NCI-H1417 (cell line): Measurements from ENCODE around the gene CHRNA7.
"Not testable (repeated sequence)": the region's sequence is repeated elsewhere in the genome, so short reads cannot be mapped to it uniquely, and the experiment has no call there.

Source experiments
- DNase-seq, 3 experiments: peaks; one replicate each; lab custom pipeline; 2025; lab: John Stamatoyannopoulos, UW

CHRNA7 gene

DNA sequence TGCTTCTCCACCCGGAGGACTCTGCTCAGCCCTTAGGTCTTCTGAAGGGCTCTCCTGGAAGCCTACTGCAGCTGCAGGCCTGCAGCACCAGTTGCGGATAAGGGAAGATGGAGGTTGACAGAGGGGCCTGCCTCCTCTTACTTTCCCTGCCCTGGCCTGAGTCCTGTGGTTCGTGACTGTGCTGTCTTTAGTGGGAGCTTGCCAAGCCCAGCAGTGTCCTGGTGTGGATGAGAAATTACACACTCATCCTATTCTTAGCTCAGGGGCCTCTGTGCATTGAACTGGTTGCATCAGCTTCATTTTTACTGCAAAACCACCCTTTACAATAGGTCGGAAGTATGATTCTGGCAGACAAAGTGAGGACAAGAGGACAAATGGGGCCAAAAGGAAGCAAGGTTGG is 163.5 kb downstream of the CHRNA7 start:
- DNase-seq: not testable (repeated sequence)

DNA sequence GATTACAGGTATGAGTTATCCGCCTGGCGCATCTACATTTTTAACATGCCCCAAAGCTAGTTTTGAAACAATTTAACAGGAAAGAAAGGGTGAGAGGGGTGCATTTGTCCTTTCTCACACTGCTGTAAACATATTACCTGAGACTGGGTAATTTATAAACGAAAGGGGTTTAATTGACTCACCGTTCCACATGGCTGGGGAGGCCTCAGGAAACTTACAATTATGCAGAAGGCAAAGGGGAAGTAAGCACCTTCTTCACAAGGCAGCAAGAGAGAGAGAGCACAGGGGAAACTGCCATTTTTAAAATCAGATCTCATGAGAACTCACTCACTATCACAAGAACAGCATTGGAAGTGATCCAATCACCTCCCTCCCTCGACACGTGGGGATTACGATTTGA is 165.9 kb downstream of the CHRNA7 start:
- not testable (repeated sequence) for DNase-seq

DNA sequence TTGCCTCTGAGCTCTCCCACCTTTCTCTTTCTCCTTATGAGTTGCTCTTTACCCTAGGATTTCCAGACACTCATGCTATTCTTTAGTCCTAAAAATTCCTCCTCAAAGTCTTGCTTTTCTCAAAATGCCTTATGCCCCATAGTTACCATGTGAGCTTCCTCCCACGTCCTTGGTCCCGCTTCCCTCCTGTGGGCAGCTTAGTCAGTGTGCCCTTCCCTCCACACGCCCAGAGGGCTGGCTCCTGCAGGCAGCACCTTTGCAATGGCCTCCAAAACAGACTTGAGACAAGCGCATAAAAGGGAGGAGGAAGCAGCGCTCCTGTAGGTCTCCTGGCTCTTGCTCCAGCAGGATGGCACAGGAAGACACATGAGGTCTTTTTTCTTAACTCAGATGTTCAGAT is 168.6 kb downstream of the CHRNA7 start:
- DNase-seq: not testable (repeated sequence)

DNA sequence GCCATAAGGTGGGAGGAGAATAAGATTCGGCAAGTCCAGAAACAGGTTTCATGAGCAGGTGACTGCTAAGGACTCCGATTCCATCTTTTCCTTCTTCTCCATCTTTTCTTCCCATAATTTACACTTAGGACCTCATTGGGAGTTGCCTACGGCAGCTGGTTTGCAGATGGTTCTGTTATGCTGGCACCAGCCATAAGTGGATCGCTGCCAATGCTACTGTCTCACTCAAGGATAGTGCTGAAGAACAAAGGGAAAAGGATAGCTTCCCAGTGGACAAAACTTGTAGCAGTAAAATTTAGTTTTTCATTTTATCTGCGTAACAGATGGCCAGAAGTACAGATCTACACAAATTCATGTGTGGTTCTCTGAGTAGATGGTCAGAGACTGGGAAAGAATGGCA is 178.8 kb downstream of the CHRNA7 start:
- DNase-seq: not testable (repeated sequence)

DNA sequence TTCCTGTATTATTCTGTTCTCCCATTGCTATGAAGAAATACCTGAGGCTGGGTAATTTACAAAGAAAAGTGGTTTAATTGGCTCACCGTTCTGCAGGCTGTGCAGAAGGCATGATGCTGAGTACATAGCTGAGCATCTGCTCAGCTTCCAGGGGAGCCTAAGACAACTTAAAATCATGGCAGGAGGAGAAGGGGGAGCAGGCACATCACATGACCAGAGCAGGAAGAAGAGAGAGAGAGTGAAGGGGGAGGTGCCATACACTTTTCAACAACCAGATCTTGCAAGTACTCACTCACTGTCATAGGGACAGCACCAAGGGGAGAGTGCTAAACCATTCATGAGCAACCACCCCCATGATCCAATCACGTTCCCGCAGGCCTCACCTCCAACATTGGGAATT is 188.4 kb downstream of the CHRNA7 start:
- no peak for DNase-seq
